ENCODE data around the gene TCOF1.

DNA sequence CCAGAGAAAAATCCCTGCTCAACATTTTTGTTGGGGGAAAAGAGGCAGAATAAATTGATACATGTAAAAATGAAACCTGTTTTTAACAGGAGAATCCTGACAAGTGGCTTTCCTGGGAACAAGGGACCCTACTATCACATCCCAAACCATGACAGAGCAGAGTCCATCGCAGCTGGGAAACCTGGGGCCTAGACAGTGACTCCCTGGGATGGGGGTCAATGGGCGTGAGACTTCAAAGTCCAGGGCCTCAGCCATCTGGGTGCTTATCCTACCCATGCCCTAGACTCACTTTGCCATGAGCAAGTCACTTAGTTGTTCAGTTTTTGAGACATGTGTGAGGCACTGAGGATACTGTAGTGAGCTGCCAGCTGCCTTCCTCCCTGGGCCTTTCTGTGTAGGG, 5.7 kb downstream of the TCOF1 start:
- TF ChIP-seq, protein P1, sequence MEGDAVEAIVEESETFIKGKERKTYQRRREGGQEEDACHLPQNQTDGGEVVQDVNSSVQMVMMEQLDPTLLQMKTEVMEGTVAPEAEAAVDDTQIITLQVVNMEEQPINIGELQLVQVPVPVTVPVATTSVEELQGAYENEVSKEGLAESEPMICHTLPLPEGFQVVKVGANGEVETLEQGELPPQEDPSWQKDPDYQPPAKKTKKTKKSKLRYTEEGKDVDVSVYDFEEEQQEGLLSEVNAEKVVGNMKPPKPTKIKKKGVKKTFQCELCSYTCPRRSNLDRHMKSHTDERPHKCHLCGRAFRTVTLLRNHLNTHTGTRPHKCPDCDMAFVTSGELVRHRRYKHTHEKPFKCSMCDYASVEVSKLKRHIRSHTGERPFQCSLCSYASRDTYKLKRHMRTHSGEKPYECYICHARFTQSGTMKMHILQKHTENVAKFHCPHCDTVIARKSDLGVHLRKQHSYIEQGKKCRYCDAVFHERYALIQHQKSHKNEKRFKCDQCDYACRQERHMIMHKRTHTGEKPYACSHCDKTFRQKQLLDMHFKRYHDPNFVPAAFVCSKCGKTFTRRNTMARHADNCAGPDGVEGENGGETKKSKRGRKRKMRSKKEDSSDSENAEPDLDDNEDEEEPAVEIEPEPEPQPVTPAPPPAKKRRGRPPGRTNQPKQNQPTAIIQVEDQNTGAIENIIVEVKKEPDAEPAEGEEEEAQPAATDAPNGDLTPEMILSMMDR (conservative IDR thresholded peaks at IDR 0.05): no peak
- no peak for TF ChIP-seq ZFX (IDR thresholded peaks at IDR 0.05)

All from C4-2B (cell line).